Stimulated activated CD4-positive, alpha-beta T cell treated with anti-CD3 and anti-CD28 coated beads, TNF-alpha, amount 100 ng/mL, for 4 hours (primary cell): ENCODE measurements around the gene RNF157.
"Not testable (repeated sequence)": the region's sequence is repeated elsewhere in the genome, so short reads cannot be mapped to it uniquely, and the experiment has no call there.

Experiments used
- DNase-seq, 3 experiments: peaks; one replicate each; pipeline ENCODE4 v3.0.0-alpha.2; 2020; ENCODE audit warnings: low read depth in 3 of 3

RNF157 gene

DNA sequence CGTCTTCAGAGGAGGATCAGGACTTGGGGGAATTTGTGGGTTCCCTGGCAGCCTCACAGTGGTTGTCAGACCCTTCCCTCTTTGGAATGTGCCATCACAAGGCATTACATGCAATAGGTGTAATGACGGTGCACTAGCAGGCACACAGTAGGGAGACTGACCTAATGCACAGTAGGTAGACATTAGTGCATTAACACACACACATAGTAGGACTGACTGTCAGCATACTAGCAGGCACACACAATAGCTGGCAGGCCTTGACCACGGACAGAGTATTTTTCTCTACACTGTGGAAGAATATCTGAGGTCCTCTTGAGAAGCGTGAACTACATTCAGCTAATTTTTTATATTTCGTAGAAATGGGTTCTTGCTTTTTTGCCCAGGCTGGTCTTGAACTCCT is 14.0 kb upstream of the RNF157 start:
- no peak for DNase-seq

DNA sequence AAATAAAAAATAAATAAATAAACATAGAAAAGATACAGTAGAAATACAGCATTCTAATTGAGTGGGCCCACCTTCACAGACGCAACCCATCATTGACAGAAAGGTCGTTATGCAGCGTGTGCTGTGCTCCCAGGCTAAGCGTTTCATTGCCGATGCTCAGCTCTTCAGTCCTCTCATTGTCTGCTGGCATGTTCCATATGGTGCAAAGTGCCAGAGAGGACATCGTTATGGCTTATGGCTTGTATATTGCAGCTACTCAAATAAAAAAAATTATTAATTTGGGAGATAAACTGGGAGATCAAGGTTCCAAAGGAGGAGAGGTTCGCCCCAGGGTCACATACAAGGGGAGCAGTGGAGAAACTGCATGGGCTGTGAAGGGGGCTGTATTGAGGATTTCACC is 13.5 kb upstream of the RNF157 start:
- DNase-seq = no peak

DNA sequence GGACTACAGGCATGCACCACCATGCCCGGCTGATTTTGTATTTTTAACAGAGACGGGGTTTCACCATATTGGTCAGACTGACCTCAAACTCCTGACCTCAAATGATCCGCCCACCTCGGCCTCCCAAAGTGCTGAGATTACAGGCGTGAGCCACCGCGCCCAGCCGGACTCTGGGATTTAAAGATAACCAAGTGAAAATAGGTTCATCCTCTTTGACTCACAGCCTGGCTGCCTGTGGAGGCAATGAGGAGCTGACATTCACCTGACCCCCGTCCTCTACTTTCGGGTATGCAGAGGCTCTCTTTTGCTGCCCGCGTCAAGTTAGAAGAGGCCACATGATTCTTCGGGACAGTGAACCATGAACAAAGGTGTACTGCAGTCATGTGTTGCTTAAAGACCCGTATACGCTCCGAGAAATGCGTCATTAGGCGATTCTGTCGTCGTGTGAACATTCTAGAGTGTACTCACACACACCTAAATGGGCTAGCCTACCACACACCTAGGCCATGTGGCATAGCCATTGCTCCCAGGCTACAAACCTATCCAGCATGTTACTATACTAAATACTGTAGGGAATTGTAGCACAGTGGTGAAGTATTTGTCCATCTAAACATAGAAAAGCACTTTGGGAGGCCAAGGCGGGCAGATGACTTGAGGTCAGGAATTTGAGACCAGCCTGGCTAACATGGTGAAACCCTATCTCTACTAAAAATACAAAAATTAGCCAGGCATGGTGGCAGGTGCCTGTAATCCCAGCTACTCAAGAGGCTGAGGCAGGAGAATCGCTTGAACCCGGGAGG is 12.9 kb upstream of the RNF157 start:
- DNase-seq = not testable (repeated sequence)

DNA sequence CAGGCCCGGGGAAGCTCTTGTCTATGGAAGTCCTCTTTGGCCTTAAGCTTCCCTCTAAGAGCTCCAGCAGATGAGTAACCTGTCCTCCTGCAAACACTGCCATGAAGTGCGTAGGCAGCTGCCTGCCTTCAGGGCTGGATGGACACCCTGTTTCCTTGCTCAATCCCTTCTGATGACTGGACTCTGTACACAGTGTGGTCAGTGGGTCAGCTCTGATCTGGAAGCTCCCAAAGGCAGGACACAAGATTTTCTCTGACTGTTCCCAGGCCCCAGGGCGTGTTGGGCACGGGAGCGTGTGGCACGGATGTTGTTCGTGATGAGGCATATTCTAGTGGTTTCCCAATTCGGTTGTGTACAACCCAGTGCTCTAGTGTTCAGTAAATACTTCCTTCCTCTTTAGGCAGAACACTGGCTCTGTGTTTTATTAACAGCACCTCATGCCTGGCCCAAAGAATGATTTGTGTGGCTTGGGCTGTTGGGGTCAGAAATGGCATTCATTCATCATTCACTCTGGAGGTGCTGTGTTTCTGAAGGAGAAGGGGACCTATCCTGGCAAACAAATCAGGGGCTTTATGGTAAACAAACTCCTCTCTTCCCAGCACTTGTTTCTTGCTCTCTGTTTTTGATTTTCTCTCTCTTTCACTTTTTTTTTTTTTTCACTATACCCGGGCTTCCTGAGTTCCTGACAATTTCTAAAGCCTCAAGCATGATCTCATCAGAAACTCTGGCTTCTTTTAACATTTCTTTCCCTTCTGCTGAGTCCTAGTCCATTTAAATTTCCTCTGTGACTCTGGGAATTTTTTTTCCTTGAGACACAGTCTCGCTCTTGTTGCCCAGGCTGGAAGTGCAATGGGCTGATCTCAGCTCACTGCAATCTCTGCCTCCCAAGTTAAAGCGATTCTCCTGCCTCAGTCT is 12.0 kb upstream of the RNF157 start:
- no peak for DNase-seq

DNA sequence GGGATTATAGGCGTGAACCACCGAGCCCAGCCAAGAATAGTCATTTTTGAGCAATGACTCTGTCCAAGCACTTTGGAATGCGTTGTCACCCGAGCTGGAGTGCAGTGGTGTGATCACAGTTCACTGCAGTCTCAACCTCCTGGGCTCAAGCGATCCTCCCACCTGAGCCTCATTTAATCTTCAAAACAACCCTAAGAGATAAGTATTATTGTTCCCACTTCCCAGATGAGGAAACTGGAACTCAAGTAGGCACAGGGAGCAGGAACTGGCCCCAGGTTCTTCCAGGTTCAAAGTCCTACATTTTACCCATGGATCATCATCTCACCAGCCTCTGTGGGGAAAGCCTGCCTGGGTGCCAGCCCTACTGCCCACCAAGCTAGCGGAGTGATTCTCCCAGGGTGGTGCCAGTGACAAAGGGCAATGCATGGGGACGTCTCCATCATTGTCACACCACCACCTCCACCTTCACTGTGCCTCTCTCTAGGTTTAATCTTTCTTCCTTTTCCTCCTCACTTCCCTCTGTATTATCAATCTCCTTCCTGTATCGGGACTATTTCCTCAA is 11.3 kb upstream of the RNF157 start:
- DNase-seq = no peak

DNA sequence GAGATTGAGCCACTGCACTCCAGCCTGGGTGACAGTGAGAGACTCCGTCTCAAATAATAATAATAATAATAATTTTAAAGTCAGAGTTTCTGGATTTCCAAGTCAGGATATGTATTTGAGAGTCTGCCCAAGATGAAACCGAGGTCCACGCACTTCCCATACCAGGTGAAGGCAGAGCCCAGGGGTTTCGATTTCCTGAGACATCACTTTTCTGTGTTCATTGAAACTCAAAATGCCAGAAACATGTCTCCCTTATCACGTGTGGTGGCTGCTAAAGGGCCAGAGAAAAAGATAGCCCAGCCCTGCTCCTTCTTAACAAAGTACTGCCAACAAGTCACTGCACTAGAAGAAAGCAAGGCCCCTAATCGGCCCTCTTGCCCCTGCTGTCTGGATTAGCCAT is 9.8 kb upstream of the RNF157 start:
- DNase-seq = no peak

DNA sequence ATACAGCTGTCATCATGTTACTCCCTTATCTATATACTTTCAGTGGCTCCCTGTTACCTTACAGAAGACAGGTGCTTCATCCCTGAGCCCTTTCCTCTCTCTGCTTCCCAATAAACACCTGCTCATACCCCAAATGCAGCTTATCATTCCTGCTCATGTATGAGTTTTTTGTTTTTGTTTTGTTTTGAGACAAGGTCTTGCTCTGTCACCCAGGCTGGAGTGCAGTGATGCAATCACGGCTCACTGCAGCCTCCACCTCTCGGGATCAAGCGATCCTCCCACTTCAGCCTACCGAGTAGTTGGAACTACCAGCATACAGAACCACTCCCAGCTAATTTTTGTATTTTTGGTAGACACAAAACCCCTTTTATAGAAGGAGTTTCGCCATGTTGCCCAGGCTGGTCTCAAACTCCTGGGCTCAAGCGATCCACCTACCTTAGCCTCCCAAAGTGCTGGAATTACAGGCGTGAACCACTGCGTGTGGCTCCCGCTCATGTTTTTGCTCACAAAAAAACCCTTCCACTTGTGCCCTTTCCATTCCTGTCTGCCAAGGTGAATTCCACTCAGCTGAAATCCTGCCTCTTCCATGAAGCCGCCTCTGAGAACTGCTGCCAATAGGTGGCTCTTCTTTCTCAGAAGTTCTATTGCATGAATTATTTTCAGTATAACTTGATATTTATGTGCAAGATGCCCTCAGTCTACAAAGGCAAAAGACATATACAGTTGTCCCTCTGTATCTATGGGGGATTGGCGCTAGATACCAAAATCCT is 7.9 kb upstream of the RNF157 start:
- DNase-seq = no peak

DNA sequence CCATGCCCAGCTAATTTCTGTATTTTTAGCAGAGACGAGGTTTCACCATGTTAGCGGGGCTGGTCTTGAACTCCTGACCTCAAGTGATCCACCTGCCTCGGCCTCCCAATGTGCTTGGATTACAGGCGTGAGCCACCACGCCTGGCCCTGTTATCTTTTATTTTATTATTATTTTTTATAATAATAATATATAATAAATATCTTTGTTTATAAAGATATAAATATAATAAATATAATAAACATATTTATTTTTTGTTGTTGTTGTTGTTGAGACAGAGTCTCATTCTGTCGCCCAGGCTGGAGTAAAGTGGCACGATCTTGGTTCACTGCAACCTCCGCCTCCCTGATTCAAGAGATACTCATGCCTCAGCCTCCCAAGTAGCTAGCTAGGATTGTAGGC is 7.0 kb upstream of the RNF157 start:
- no peak for DNase-seq

DNA sequence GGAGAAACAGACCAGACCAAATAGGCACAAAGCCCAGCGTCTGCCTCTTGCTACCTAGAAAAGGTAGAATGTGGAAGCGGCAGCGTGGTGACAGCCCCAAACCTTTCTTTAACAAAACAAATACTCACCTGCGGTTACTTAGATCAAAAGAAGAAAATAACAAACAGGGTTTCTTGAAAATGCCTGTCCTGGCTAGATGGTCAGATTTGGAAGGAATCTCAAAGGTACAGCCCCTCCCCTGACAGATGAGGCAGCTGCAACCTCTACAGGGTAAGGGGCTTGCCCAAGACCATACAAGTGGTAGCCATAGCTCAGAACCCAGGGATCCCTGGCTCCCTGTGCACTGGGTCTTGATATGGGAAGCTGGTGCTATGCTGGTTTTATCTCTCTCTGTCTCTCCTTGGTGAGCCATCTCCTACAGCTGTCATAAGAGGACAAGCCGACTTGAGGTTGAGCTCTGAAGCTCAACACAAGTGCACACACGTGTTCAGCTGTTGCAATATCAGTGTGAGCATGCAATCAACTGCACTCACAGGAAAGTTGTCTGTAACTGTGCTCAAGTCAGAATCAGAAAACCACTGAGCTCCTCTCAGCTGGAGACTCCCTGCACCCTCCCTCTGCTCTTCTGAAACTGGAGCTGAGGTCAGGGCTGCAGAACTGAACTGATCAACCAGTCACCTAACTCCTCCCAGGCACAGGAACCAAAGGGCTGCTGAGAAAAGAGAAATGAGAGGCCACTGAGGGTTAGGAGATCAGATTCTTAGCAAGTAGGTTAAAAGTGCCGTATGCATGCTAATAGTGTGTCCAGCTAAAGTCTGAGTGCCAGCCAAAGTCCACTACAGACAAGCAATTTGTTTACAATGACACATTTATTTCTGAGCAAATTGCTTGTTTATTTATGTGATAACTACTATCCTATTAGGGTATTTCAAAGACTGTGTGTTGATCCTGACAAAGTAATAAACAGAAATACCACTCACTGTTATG is 6.1 kb upstream of the RNF157 start:
- no peak for DNase-seq

DNA sequence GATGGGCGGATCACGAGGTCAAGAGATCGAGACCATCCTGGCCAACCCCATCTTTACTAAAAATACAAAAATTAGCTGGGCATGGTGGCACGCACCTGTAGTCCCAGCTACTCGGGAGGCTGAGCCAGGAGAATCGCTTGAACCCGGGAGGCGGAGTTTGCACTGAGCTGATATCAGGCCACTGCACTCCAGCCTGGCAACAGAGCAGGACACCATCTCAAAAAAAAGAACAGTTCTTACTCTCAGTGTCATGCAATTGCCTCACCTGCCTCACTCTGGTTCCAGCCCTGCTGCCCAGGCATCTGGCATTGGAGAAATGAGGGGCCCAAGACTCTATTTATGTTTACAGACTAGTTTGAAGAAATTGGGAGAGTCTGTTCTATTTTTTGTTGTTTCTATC is 4.4 kb upstream of the RNF157 start:
- not testable (repeated sequence) for DNase-seq

DNA sequence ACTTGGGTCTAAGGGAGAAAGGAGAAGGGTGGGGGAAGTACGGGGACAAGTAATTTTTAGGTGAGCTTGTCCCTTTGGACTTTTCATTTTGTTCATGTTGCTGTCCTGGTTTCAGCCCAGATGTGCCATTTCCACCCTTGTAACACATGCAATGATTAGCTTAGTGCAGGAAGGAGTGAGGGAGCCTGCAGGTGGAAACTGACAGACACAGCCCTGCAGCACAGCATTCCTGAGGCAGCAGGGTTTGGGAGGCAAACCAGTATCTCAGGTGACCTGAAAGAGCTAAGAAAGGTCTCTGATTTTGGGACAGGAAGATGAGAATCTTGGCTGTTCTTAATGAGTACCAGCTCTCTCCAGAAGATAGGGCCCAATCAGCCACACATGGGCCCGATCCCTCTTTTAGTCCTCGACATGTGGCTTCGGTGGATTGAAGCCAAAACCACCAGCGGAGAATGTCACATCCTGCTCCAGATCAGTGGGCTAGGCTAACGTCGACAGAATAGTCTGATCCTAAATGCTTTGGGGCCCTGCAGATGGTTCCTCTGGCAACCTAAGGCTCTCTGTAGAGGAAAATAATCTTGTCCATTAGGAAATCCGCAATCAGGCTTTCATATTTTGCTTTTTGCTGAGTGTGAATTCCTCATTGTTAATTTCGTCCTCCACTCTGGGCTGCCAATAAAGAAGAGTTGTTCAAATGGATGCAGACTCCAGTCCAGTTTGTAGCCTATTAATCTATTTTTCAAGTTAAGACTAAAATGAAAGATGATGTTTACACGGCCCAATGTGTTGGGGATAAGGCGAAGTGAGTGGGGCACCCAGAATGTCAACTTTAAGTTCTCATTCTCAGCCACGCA is 3.8 kb upstream of the RNF157 start:
- no peak for DNase-seq

DNA sequence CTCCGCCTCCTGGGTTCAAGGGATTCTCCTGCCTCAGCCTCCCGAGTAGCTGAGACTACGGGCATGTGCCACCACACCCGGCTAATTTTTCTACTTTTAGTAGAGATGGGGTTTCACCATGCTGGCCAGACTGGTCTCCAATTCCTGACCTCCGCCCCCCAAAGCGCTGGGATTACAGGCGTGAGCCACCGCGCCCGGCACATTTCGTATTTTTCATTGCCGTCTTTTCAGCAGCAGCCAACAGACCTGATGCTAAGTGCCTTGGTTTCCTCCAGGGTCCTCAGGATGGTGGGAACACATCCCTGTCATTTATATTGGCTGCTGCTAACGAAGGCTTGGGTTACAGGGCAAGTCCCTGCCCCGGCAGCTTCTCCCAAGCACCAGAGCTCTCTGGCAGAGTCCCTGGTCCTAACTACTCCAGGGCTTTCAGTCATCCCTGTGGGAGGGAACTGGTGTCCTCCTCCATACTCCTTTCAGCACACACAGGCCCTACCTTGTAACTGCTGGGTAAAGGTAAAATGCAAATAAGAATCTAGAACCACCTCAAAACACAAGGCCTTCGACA is 1.5 kb upstream of the RNF157 start:
- DNase-seq = no peak

DNA sequence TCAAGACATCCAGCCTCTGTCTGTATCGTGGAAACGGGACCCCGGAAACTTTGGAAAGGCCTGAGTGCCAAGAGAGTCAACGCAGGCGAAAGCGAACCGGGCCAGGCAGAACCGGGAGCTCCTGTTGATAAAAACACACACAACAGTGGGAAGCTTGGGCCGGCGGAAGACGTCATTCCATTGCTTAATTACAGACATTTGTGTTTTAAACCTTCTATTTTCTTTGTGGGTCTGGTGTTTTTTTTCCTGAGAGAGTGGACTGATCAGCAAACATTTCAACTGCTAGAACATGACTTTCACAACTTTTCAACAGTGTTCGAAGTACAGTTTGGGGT is 878 bp upstream of the RNF157 start:
- no peak for DNase-seq

DNA sequence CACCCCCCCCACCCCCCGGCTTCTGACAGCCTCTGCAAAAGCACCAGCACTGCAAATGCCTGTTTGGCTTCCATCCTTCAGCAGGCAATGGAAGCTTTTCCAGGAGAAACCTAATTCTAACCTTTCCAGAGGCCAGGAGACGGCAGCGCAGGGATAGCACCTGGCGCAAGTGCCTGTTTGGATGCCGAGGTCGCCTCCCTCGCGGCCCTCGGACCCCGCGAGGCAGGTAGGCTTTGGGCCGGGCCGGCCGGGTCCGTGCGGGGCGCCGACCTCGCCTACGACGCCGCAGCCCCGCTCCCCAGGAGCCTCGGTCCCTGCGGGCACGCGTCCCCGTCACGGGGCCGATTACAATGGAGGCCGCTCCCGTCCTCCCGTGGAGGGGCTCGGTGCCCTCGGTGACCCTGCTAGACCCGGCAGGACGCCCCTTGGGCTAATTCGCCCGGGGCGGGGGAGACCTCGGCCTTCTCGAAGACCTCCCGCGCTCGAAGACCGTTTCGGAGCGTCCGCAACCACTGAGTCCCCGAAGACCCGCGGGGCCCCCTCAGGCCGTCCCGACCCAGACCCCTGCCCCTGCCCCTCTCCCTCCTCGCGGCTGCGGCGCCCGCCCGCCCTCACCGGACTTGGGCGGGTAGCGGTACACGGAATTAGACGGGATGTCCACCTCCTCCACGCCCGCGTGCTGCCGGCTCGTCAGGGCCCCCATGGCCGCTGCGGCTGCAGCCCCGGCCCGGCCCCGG is 587 bp downstream of the RNF157 start:
- no peak for DNase-seq

DNA sequence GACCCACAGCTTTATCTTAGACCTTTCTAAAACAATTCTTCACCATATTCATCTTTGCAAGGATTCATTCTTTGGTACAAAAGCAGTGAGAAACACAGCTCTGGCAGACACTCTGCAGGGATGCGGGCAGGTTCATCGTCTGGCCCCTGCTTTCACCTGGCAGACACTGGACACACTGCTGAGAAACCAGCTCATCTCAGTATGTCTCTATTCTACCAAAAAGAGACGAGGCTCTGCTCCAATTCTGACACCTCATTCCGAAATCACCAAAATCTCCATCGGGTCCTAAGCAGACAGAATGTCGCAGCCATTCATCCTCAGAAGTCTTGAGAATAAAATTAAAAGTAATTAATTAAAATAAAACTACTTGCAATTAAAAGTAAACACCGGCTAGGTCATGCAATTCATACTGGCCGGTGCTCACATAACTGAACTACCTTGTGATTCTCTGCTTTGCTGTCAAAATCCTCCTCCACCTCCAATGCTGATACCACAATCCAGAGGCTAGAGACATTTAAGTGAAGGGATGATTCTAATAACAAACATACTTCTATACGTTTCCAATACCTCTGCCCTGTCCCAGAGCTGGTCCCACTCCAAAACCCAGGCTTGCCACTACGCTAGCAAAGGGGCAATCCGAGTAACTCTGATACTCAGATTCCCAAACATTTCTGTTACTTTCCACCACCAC is 1.3 kb downstream of the RNF157 start:
- no peak for DNase-seq

DNA sequence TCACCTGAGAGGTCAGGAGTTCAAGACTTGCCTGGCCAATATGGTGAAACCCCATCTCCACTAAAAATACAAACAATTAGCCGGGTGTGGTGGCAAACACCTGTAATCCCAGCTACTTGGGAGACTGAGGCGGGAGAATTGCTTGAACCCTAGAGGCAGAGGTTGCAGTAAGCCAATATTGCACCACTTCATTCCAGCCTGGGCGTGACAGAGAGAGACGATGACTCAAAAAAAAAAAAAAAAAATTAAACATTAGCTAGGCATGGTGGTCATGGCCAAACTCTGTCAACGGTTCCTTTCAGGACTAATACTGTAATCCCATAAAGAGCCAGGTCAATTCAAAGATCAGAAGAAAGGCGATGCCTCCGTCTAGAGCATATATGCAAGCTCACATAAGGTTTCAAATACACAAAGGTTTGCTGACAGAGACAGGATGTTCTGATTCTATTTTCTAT is 2.4 kb downstream of the RNF157 start:
- no peak for DNase-seq

DNA sequence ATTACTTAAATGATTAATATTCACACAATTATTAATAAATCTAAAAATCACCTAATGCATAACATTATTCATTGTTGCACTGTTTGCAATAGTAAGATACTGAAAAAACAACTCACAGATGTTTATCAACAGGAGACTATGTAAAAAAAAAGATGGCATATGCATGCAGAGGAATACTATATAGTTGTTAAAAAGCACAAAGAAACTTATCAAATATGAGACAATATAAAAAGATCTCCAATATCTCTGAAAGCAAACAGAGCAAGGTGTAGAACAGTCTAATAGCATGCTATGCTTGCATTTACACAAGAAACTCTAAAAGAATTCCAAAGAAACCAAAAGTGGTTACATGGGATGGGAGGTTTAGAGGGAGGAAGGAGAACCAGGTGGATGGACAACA is 3.7 kb downstream of the RNF157 start:
- DNase-seq = no peak

DNA sequence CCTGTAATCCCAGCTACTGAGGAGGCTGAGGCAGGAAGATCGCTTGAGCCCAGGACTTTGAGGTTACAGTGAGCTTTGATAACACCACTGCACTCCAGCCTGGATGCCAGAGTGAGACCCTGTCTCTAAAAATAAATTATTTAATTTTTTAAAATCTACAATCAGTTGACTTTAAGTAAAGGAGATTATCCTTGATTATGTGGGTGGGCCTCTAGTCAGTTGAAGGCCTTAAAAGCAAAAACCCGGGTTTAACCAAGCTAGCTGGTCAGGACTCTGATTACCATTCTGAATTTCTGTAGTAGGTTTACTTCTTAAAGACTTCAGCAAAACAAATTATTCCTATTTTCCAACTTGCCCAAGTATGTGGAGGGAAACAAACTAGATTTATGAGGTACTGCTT is 4.4 kb downstream of the RNF157 start:
- no peak for DNase-seq
